A673 (cell line): ENCODE data around the gene POLR1E. TPM values are rescaled to one million over a fixed set of nuclear protein-coding genes. Genes with fewer than 3 reads are reported as not detected.
"Not testable (repeated sequence)": the region's sequence is repeated elsewhere in the genome, so short reads cannot be mapped to it uniquely, and the experiment has no call there.

Experiments used
- BruUV-seq: library from RNA; stranded (reverse); fragments of 400-500 nt; replicated peaks from 2 replicates; lab custom pipeline; 2021; lab: Mats Ljungman, UMichigan
- CTCF ChIA-PET: fragments of 300-600 bp; sonication (Branson Sonifier 250); formaldehyde crosslinking; loops from one replicate; lab custom pipeline; 2022; ENCODE audit warnings: antibody characterized with exemption; lab: Charles Lee
- POLR2A ChIA-PET: fragments of 300-600 bp; sonication (Branson Sonifier 250); formaldehyde crosslinking; loops from one replicate; lab custom pipeline; 2022; ENCODE audit warnings: antibody characterized with exemption; ENCODE audit not compliant: low non-redundant PET; lab: Charles Lee
- DNase-seq: peaks from one replicate; pipeline ENCODE4 v3.0.0-alpha.2; 2015; ENCODE audit warnings: low spot score
- H3K27ac ChIP-seq: fragments of 200-600 bp; sonication (generic); 2 replicates; pipeline ENCODE4 v1.5.1; 2016; ENCODE audit warnings: mixed run types, low read depth, mild to moderate bottlenecking, mixed read lengths, antibody characterized with exemption, low read length; ENCODE audit not compliant: poor library complexity, severe bottlenecking
- H3K27me3 ChIP-seq: fragments of 200-600 bp; sonication (generic); replicated peaks from 2 replicates; pipeline ENCODE4 v1.6.1; 2017; ENCODE audit warnings: mixed run types, low read depth, mild to moderate bottlenecking, mixed read lengths, antibody characterized with exemption, low read length; ENCODE audit not compliant: insufficient read depth, poor library complexity
- H3K36me3 ChIP-seq: fragments of 200-600 bp; sonication (generic); 2 replicates; pipeline ENCODE4 v1.6.1; 2016; ENCODE audit warnings: mixed run types, mild to moderate bottlenecking, mixed read lengths, antibody characterized with exemption, low read length; ENCODE audit not compliant: insufficient read depth, poor library complexity, severe bottlenecking
- H3K4me1 ChIP-seq: fragments of 200-600 bp; sonication (generic); 2 replicates; pipeline ENCODE4 v1.6.1; 2017; ENCODE audit warnings: mixed run types, mild to moderate bottlenecking, mixed read lengths, antibody characterized with exemption, low read length; ENCODE audit not compliant: insufficient read depth, poor library complexity, severe bottlenecking
- H3K4me3 ChIP-seq: fragments of 200-600 bp; sonication (generic); 2 replicates; pipeline ENCODE4 v1.5.1; 2016; ENCODE audit warnings: low read depth, mixed run types, mild to moderate bottlenecking, mixed read lengths, low read length; ENCODE audit not compliant: poor library complexity, severe bottlenecking
- H3K9me3 ChIP-seq: fragments of 200-600 bp; sonication (generic); 2 replicates; pipeline ENCODE4 v1.6.1; 2016; ENCODE audit warnings: mixed run types, low read depth, mild to moderate bottlenecking, mixed read lengths, antibody characterized with exemption, low read length; ENCODE audit not compliant: poor library complexity, severe bottlenecking
- CTCF ChIP-seq: fragments of 300-800, 200-600 bp; sonication (generic); conservative IDR thresholded peaks from 2 replicates; pipeline ENCODE4 v1.5.1; 2017; ENCODE audit warnings: low read depth, mild to moderate bottlenecking, antibody characterized with exemption, low read length, moderate library complexity, mixed read lengths
- EZH2 ChIP-seq: fragments of 200-600 bp; sonication (generic); IDR thresholded peaks from 2 replicates; pipeline ENCODE4 v1.6.1; 2017; ENCODE audit warnings: borderline replicate concordance, low read depth, mild to moderate bottlenecking, mixed read lengths, antibody characterized with exemption, low read length; ENCODE audit not compliant: poor library complexity, severe bottlenecking
- intact Hi-C: fragments of 100-400 bp; cut with micrococcal nuclease; formaldehyde crosslinking; loops from one replicate; pipeline ENCODE4 v1.10.0; 2022; ENCODE audit not compliant: unreplicated experiment
- total RNA-seq: library from RNA; stranded (reverse); gene quantifications from 2 replicates; pipeline ENCODE4 v1.2.3, GENCODE V29; 2021

The POLR1E gene
- total RNA-seq, 1 experiment from 2014 or later = 68.8 TPM

DNA sequence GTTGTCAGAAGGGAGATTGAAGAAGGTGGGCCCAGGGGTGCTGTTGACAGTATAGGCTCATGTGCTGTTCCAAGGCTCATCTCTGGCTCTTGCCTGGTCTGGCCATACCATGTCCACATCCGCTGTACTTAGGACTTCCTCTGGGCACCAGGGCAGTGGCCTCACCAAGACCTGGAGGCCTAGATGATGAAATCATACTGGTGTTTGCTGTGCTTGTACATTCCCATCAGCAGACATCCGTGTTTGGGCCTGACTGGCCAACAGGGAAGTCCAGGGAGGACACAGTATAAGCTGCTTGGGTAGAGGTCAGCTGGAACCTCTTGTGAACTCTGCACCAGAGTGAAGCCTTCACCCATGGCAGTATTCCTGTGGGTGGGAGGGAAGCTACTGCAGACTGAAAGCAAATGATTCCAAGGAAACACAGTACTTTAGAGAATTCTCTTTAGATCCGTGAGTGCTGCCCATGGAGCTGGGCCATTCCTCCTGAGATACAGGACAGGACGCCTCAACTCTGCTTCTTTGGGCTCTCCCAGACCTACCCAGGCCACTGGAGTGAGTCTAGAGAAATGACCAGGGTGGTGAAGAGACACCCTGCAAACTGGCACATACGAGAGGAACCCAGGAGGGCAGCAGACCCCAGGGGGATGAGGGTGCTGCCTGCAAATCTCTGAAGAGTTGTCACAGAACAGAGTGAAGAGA is 22.5 kb downstream of the POLR1E start:
- Histone ChIP-seq H3K27ac (no peak overlapping the region), H3K36me3 (peaks cover 22% of the 10 kb centered on the region), H3K27me3 (no peaks in the 10 kb centered on the region), H3K4me1 (no peaks in the 10 kb centered on the region), H3K9me3 (no peaks in the 10 kb centered on the region), H3K4me3 (no peak overlapping the region)
- TF ChIP-seq CTCF = no peak
- BruUV-seq = no TSS peak
- ChIA-PET POLR2A (no interaction called here), CTCF (no interaction called here)
- intact Hi-C loops = no loop called here
- no peak for DNase-seq

GRCh38 chr9:37508834-37509206 is 23.1 kb downstream of the POLR1E start:
- Histone ChIP-seq H3K27ac (no peak overlapping the region), H3K9me3 (no peaks in the 10 kb centered on the region), H3K4me3 (no peak overlapping the region), H3K27me3 (no peaks in the 10 kb centered on the region), H3K4me1 (no peaks in the 10 kb centered on the region), H3K36me3 (peaks cover 16% of the 10 kb centered on the region)
- intact Hi-C loops = no loop called here
- TF ChIP-seq EZH2 (no peak), CTCF (no peak)
- BruUV-seq = no TSS peak
- ChIA-PET POLR2A (no interaction called here), CTCF (no interaction called here)
- DNase-seq = no peak

- POLR2A ChIA-PET = no interaction called here
- peaks cover 12% of the 10 kb centered on the region for H3K36me3 ChIP-seq
- intact Hi-C loops = no loop called here
- no peak overlapping the region for H3K4me3 ChIP-seq
- BruUV-seq = TSS peak; percentile 8
- DNase-seq = no peak
- H3K4me1 ChIP-seq = no peaks in the 10 kb centered on the region
- H3K27ac ChIP-seq = no peak overlapping the region
- CTCF ChIA-PET = no interaction called here
- no peaks in the 10 kb centered on the region for H3K27me3 ChIP-seq
- TF ChIP-seq EZH2 (no peak), CTCF (no peak)
- H3K9me3 ChIP-seq = no peaks in the 10 kb centered on the region
These were observed 23.8 kb downstream of the POLR1E start for GRCh38 chr9:37509536-37509935.

DNA sequence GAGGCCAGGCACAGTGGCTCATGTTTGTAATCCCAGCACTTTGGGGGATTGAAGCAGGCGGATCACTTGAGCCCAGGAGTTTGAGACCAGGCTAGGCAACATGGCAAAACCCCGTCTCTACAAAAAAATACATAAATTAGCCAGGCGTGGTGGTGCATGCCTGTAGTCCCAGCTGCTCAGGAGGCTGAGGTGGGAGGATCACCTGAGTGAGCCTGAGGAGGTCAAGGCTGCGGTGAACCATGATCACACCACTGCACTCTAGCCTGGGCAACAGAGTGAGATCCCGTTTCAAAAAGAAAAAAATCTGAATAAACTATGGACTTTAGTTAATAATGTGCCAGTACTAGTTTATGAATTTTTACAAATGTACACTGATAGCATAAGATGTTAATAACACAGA is 24.3 kb downstream of the POLR1E start:
- intact Hi-C loops, POLR2A ChIA-PET, BruUV-seq: not testable (repeated sequence)

More for the DNA sequence above, 24.3 kb downstream of the POLR1E start:
- H3K27me3 ChIP-seq, DNase-seq, H3K4me3 ChIP-seq, H3K27ac ChIP-seq, CTCF ChIA-PET, H3K4me1 ChIP-seq, H3K9me3 ChIP-seq: not testable (repeated sequence)
- H3K36me3 ChIP-seq = peaks cover 12% of the 10 kb centered on the region
